ENCODE measurements around the gene EXOC2. TPM values are rescaled to one million over a fixed set of nuclear protein-coding genes. Genes with fewer than 3 reads are reported as not detected.

The EXOC2 gene
- total RNA-seq, 1 experiment from 2014 or later = 62.2 TPM

- DNase-seq (ENCODE audit: low read depth) = no peak
These were observed 172.1 kb downstream of the EXOC2 start for GRCh38 chr6:520820-521219.

DNA sequence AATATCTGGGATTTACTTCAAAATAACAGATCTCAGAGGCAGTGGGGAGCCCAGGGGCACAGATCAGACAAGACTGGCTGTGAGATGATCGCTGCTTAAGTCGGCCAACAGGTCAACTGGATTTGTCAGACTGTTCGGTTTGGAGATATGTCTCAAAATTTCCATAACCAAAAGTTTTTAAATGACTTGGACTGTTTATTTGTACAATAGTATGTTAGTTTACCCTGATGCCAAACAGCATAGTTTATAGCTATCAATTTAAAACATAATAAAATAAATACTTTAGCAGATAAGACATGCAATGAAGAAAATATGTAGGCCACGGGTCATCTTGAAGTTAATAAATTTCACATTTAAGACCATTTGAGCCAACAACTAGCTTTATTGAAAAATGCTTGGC lies 174.7 kb downstream of the EXOC2 start:
- no peak for DNase-seq (ENCODE audit: low read depth)

DNA sequence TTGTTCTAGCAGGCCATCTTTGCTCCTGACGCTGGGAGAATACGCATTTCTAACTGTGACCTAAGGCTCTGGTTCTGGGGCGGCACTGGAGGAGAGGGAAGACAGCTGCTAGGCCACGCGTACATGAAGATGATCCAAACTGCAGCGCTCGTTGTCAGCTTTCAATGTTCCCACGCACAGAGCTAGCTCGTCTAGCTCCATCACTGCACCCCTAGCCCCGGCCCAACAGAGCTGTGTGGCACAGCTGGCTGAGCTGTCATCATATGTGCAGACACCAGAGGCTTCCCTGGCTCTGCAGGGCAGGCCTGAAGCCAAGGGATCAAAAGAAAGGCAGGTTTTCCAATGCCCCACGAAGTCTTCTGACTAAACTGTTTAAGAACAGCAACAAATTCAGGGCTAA lies 176.7 kb downstream of the EXOC2 start:
- DNase-seq (ENCODE audit: low read depth) = no peak

DNA sequence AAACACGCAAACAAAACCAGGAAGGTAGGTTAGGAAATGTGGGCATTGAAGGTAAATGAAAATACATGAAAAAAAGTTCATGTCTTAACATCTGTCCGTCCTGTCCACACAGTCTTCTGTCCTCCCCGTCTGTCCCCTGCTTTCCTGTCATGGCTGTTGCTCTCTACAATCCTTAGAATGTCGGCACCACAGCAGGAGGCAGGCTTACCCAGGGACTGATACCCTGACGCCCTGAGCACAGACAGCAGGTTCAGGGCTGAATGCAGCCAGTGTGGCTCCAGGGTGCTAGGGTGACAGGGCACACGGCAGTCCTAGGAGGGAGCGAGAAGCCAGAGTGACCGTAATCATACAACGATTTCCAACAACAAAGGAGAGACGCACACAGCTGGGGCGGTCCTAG lies 177.7 kb downstream of the EXOC2 start:
- DNase-seq (ENCODE audit: low read depth) = no peak

- DNase-seq (ENCODE audit: low read depth) = no peak
These were observed 178.5 kb downstream of the EXOC2 start for GRCh38 chr6:514396-514978.

- DNase-seq (ENCODE audit: low read depth) = no peak
These were observed 179.0 kb downstream of the EXOC2 start for GRCh38 chr6:513961-514360.

DNA sequence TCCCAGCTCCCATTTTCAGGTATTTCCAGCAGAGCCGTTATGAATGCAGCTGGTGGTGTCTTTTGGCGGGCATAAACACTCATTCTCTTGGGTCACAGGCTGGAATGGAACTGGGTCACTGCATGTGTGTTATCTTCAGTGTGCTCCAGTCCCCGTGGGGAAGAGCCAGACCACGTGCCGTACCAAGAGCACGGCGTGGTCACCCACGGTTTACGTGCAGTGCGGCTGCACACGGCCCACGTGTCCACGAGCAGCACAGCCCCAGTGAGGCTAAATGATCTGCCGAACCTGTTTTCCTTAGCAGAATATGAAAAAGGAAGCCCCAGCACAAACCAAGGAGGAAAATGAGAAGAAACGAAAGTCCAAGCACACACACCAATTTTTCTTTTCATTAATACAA lies 179.9 kb downstream of the EXOC2 start:
- no peak for DNase-seq (ENCODE audit: low read depth)

DNA sequence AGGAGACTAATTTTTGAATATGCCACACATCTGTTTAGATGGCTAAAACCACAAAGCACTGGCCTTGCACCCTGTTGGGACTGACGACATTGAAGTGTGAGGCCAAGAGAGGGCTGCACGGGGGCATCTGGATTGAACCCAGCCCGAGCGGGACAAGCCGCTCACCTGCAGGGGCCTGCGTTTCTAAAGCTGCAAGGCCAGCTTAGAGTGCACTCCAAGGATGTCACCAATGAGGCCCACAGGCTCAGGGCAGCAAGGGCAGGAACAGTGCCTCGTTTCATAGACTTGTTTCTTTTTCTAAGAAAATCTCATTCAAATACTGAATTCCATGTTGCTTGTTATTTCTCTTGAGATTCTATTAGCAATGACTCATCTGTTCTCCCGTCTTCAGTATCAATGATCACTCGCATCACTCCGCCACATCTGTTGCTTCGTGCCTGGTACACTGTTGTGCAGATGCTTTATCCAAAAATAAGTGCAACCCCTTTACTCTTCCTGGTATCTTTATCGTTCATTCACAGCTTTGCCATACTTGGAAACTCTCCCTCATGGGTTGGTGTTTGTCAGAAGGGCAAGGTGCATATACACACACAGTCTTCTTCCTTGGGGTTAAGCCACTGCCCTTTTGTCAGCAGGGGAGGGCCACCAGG lies 181.3 kb downstream of the EXOC2 start:
- DNase-seq (ENCODE audit: low read depth) = no peak

- no peak for DNase-seq (ENCODE audit: low read depth)
These were observed 183.3 kb downstream of the EXOC2 start for GRCh38 chr6:509676-510075.

DNA sequence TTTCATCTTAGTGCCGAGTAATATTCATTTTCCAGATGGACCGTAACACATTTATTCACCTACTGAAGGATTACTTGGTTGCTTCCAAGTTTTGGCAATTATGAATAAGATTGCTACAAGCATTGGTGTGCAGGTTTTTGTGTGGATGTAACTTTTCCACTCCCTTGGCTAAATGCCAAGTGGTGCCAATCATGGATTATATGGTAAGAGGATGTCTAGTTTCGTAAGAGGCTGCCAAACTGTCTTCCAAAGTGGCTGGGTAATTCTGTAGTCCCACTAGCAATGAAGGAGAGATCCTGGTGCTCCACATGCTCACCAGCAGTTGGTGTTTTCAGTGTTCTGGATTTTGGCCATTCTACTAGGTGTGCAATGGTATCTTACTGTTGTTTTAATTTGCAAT lies 184.3 kb downstream of the EXOC2 start:
- DNase-seq (ENCODE audit: low read depth) = no peak

GRCh38 chr6:508006-508405 lies 184.9 kb downstream of the EXOC2 start:
- DNase-seq (ENCODE audit: low read depth) = no peak

DNA sequence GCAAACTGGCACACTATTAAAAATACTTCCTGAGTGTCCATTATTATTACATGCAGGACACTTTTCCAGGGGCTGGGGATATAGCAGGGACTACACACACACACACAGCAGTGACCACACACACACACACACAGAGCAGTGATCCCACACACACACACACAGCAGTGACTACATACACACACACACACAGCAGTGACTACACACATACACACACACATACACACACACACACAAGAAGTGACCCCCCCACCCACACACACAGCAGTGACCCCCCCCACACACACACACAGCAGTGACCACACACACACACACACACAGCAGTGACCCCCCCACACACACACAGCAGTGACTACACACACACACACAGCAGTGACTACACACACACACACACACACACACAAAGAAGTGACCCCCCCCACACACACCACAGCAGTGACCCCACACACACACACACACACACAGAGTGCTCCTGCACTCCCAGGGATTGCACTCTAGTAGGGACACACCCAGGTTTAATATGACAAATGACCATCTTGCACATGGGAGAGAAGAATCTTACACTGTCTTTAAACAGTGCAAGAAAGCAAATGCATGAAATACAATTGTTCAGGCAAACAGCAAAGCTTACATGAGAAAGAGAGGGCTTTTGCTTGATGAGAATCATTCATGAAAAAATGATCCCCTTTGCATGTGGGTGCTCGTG lies 185.9 kb downstream of the EXOC2 start:
- DNase-seq (ENCODE audit: low read depth) = no peak

DNA sequence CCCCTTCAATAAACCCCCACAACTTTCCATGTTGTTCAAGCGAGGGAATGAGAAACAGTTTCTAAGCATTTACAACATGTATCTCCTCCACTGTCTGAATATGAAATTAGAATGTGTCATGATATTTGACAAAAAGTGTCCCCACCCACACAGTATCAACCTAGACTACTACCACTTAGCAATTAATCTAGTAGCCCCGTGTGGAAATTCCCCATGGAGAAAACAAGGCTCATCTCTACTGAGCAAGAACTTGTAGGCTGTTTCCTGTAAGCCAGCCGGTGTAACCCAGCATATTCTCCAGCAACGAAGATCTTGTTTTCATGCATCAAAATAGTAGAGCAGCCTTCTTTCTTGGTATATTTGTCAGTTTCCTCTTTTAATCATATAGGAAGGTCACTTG lies 186.4 kb downstream of the EXOC2 start:
- no peak for DNase-seq (ENCODE audit: low read depth)

DNA sequence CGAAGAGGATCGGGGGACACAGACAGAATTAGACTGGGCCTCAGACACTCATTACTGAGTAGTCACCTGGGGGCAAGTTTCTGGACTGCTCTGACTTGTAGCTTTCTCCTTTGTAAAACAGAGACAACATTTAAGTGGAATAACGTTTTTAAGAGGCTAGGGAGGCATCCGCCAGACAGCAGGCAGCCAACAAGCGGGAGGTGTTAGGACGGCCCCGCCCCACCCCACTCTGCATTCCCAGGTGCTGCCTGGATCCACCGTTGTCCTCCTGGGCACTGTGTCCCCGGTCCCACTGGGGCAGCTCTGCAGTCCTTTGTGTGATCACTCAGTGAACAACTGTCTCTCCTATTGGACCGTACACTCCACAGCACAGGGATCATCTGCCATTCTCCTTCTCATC lies 187.6 kb downstream of the EXOC2 start:
- no peak for DNase-seq (ENCODE audit: low read depth)

DNA sequence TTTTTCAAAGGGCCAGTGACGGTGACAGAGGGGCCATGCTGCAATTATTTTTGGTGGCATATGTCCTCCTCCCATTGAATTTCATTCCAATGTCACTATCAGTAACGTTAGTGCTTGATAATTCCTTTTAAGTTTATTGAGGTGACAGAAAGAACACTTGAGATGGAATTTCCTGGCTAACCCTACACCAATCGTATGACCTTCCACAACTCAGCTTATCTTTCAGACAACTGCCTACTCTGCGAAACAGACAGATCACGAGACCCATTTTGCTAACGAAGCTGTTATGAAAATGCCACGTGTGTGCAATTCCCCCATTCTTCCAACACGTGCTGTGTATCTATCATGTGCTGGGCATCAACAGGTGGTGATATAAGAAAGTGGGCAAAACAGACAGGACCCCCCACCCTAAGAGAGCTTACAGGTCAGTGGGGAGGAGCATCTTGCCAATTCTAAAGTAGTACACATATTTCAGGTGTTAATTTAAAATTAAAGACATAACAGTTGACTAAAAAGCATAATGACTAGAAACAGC lies 188.4 kb downstream of the EXOC2 start:
- no peak for DNase-seq (ENCODE audit: low read depth)

DNA sequence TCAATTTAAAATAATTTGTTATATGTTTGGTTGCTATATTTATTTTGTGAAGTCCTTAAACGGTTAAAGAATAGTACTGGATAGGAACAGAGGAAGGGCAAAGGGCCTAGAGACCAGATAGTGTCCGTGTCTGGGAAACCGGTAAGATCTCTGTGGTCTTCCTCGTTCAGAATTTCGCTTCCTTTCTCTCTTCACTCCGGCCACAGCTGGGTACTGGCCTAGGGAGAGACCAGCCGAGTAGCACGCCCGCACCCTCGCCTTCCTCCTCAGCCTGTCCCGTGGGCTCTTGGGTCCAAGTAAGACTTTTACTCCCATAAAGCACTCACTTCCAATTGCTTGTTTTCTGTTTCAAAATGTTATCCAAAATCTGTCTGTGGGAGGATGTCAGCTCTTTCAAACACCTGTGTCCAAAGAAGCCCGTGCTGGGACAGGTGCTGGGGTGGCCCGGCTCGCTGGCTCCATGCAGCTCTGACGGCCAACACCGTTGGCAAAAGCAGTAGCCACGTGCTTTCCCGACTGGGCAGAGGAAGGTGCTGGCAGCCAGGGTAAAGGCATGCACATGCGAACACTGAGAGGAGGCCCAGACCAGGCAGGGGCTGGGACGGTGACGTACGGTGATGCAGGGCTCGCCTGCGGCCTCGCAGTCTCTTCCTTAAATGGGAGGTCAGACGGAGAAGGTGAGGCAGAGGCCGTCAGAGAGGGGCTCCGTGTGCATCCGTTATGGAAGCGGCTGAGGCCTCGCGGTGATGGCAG lies 189.2 kb downstream of the EXOC2 start:
- no peak for DNase-seq (ENCODE audit: low read depth)

- DNase-seq (ENCODE audit: low read depth) = no peak
These were observed 190.2 kb downstream of the EXOC2 start for GRCh38 chr6:502761-503160.

- DNase-seq (ENCODE audit: low read depth) = no peak
These were observed 190.9 kb downstream of the EXOC2 start for GRCh38 chr6:501891-502601.

- DNase-seq (ENCODE audit: low read depth) = no peak
These were observed 193.3 kb downstream of the EXOC2 start for GRCh38 chr6:499617-500016.

DNA sequence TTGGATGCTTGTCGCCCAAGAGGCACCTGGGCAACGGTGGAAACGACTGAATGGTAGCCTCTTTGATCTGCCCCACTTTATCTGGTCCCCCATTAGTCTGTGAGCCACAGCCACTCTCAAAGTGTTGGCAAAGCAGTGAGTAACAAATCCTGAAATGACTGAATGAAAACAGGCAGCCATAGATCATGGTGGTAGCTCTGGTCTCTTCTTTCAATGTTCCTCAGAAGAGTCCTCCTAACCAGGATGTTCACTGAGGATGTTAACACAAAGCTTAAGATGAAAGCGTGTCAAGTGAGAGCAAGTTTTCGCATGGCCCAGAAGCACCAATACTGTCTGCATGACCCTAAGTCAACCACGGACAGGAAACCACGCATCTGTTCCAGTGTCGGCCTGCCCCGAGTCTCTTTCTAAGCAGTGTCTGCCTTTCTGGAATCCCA lies 194.1 kb downstream of the EXOC2 start:
- DNase-seq (ENCODE audit: low read depth) = no peak

GRCh38 chr6:497258-497657 lies 195.7 kb downstream of the EXOC2 start:
- DNase-seq (ENCODE audit: low read depth) = no peak

GRCh38 chr6:496649-497048 lies 196.3 kb downstream of the EXOC2 start:
- DNase-seq (ENCODE audit: low read depth) = no peak
